Activated CD4-positive, alpha-beta T cell treated with anti-CD3 and anti-CD28 coated beads for 1 hour (primary cell): Measurements from ENCODE around the gene B4GALNT1.
"Not testable (repeated sequence)": the region's sequence is repeated elsewhere in the genome, so short reads cannot be mapped to it uniquely, and the experiment has no call there.

ENCODE experiments used
- DNase-seq: peaks from one replicate; pipeline ENCODE4 v3.0.0-alpha.2; 2020

The B4GALNT1 gene

DNA sequence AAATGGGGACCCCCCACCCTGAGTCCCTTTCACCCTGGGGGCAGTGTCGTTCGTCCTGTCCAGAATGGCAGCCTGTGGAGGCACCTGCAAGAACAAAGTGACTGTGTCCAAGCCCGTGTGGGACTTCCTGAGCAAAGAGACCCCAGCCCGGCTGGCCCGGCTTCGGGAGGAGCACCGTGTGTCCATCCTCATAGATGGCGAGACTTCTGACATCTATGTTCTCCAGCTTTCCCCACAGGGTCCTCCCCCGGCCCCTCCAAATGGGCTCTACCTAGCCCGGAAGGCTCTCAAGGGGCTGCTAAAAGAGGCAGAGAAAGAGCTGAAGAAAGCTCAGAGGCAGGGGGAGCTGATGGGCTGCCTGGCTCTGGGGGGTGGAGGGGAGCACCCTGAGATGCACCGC, 26.2 kb downstream of the B4GALNT1 start:
- DNase-seq = no peak

- no peak for DNase-seq
Observed at GRCh38 chr12:57606399-57606798, 26.6 kb downstream of the B4GALNT1 start.

GRCh38 chr12:57605811-57606311, 27.1 kb downstream of the B4GALNT1 start:
- no peak for DNase-seq

GRCh38 chr12:57604992-57605810, 27.8 kb downstream of the B4GALNT1 start:
- no peak for DNase-seq

DNA sequence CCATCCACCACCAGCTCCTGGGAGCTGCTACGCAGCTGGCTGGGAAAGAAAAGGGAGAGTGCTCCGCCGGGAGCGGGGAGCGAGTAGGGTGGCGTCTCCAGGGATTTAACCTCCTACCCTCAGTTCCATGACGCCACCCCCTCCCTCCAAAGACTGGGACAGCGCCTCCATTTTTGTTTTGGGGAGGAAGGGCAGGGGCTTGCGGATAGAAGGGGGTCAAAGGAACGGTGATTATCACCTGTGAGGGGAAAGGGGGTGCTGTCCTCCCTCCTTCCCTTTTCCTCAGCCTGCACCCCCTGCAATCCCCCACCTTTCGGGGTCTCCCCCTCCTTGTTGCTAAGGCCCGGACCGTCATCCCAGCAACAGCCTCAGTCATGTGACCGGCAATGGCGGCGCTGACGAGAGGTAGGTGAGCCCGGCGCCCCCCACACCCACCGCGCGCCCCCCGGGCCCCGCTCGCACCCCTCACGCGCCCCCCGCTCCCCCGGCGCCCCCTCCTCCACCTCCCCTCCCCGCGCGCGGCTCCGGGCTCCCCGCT, 28.5 kb downstream of the B4GALNT1 start, which contains the start of gene DTX3:
Gene DTX3, plus strand, starts transcription at position 371 of the 538 bp plus-strand sequence. CDS start 1,694 bp downstream, outside the sequence.
- DNase-seq = no peak

- no peak for DNase-seq
Observed at GRCh38 chr12:57603815-57604453, 29.1 kb downstream of the B4GALNT1 start.

GRCh38 chr12:57603324-57603723, 29.7 kb downstream of the B4GALNT1 start:
- DNase-seq = no peak

GRCh38 chr12:57602544-57602943, 30.5 kb downstream of the B4GALNT1 start:
- no peak for DNase-seq

GRCh38 chr12:57600395-57600794, 32.6 kb downstream of the B4GALNT1 start:
- DNase-seq = no peak

- no peak for DNase-seq
Observed at GRCh38 chr12:57593187-57593586, 39.8 kb downstream of the B4GALNT1 start.

DNA sequence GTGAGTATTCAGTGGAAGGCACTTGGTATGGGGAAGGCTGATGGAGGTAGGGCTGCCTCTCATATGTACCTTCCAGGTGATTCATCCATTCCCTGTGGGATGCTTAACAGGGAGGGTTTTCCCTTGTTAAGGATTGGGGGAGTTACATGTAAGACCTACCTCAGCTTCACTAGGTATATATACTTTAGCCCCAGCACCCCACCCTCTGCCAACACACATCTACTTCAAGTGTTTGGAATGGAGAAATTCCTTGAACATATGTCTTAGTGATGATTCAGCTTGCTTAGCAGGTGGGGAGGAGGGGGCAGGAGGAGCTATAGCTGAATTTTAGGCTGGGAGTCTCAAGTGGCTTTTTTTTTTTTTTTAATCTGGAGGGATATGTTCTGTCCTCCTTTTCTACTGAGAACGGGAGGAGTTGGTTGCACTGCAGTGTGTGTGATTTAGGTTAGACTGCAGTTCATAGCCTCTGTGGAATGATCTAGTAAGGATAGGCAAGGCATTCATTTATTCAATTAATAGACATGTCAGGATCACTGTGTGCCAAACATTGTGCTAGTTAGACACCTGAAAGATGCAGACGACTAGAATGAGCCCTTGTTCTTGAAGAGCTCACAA, 40.3 kb downstream of the B4GALNT1 start:
- DNase-seq = no peak

DNA sequence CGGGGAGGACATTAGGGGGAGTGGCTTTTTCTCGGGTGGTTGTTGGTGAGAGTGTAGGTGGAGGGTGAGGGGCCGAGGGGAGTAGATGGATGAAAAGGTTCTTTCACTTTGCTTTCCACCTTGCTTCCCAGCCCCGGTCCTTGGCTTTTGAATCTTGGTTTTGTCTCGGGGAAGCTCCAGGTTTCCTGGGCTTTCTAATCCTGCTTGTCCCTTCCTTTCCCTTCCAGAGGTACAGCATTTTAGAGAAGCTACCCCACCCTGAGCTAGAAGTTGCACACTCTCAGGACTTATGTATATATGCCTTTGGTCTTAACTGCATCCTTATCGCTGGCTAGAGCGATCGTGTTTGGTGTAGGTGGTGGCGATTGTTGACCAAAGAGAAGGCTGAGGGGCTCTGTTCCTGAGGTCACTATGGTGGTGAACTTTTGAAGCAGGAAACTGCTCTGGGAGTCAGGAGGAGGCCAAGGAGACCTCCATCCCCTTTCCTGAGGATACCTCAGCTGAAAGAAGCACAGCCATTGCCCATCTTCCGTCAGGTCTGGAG, 41.1 kb downstream of the B4GALNT1 start:
- DNase-seq = no peak

GRCh38 chr12:57590864-57591781, 41.9 kb downstream of the B4GALNT1 start, which contains the start of gene PIP4K2C:
PIP4K2C (plus strand) TSS chr12:57591192; CDS start chr12:57591290, 98 bp downstream.
- DNase-seq = peak; percentile 55

DNA sequence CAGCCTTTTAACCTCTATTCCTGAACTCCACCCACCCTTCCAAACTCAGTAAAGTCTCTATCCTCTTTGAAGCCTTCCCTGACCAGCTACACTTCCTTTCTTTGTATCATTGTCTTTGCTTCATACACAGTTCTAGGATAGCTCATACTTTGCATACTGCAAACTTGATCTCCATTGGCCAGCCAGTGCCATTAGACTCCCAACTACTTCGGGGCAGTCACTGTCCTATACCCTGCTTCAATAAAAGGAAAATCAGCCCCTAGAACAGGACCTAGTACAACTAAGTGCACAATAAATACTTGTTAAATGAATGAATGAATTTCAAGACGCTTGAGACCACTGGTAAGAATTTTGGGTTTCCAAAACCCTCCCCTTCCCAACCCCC, 42.5 kb downstream of the B4GALNT1 start:
- DNase-seq = no peak

DNA sequence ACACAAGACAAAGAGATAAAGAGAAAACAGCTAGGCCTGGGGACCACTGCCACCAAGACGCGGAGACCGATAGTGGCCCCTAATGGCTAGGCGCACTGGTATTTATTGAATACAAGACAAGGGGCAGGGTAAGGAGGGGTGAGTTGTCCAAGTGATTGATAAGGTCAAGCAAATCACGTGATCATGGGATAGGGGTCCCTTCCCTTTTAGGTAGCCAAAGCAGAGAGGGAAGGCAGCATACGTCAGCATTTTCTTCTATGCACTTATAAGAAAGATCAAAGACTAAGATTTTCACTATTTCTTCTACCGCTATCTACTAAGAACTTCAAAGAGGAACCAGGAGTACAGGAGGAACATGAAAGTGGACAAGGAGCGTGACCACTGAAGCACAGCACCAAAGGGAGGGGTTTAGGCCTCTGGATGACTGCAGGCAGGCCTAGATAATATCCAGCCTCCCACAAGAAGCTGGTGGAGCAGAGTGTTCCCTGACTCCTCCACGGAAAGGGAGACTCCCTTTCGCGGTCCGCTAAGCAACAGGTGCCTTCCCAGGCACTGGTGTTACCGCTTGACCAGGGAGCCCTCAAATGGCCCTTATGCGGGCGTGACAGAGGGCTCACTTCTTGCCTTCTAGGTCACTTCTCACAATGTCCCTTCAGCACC, 43.9 kb downstream of the B4GALNT1 start:
- not testable (repeated sequence) for DNase-seq

- DNase-seq = no peak
Observed at GRCh38 chr12:57586832-57587429, 46.1 kb downstream of the B4GALNT1 start.

DNA sequence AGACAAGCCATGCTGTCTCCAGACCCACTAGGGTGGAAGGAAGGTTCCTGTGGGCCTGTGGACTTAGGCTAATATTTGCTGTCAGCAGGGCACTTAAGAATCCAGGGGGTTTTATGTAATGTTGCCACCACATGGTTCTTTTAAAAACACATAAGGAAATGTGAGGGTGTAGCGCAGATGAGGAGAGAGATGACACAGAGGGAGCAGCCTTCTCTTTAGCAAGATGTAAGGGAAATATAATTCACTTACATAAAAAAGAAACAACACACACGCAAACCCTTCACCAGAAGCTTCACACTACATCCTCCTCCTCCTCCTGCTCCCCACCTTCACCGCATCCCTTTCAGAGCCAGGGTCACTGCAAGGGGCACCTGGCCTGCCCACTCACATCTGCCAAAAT, 46.9 kb downstream of the B4GALNT1 start:
- DNase-seq = no peak

DNA sequence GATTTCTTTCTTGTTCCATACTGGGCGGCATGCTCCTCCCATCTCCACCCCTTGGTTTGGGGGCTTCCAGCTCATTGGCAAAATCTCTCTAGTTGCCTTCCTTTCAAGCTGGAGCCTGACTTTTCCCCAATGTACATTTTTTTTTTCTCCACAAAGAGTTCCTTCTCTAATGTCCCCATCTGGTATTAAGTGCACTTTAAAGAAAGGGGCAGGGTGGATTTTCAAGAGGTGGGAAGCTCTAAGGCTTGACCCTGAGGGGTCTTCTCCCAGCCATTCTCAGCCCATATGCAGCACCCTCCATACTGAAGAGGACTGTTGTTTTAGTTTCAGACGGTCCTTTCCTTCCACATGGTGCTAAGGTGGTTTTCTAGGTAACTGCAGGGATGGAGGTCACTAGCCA, 47.8 kb downstream of the B4GALNT1 start:
- DNase-seq = no peak

GRCh38 chr12:57584690-57585089, 48.3 kb downstream of the B4GALNT1 start:
- DNase-seq = no peak

GRCh38 chr12:57584050-57584449, 49.0 kb downstream of the B4GALNT1 start:
- DNase-seq = no peak
